ENCODE data around the gene CLDN7.

CLDN7 gene

GRCh38 chr17:7262192-7262934 is at the start of gene CLDN7:
TSS of gene CLDN7 (minus strand) at chr17:7262478. CDS start at chr17:7262043, 435 bp downstream.
- DNase-seq = peak; percentile 80

- no peak for DNase-seq
Measured at GRCh38 chr17:7311110-7311705, 48.9 kb upstream of the CLDN7 start.

GRCh38 chr17:7309628-7310027 is 47.4 kb upstream of the CLDN7 start:
- no peak for DNase-seq

- peak; percentile 68 for DNase-seq
Measured at GRCh38 chr17:7308625-7309433, 46.6 kb upstream of the CLDN7 start.

GRCh38 chr17:7307686-7308624 is 45.7 kb upstream of the CLDN7 start:
- DNase-seq = no peak

- peak; percentile 97 for DNase-seq
Measured at GRCh38 chr17:7306911-7307685, 44.8 kb upstream of the CLDN7 start, which contains the start of gene EIF5A. TSS of gene EIF5A (plus strand) at chr17:7307628. CDS start at chr17:7309636, 2,008 bp downstream.

GRCh38 chr17:7304179-7304578 is 41.9 kb upstream of the CLDN7 start:
- no peak for DNase-seq

- DNase-seq = peak; percentile 39
Measured at GRCh38 chr17:7296189-7296861, 34.0 kb upstream of the CLDN7 start.

GRCh38 chr17:7295230-7296180 is 33.2 kb upstream of the CLDN7 start:
- no peak for DNase-seq

- DNase-seq = peak; percentile 55
Measured at GRCh38 chr17:7294614-7295153, 32.4 kb upstream of the CLDN7 start, which contains the start of gene YBX2. TSS of gene YBX2 (minus strand) at chr17:7294639. CDS start at chr17:7294500, 139 bp downstream.

GRCh38 chr17:7293816-7294613 is 31.7 kb upstream of the CLDN7 start:
- DNase-seq = no peak

- DNase-seq = no peak
Measured at GRCh38 chr17:7293159-7293558, 30.9 kb upstream of the CLDN7 start.

GRCh38 chr17:7292729-7293128 is 30.5 kb upstream of the CLDN7 start:
- DNase-seq = no peak

GRCh38 chr17:7292194-7292593 is 29.9 kb upstream of the CLDN7 start:
- DNase-seq = no peak

- DNase-seq = no peak
Measured at GRCh38 chr17:7290685-7291084, 28.4 kb upstream of the CLDN7 start.

GRCh38 chr17:7290166-7290565 is 27.9 kb upstream of the CLDN7 start:
- no peak for DNase-seq

- no peak for DNase-seq
Measured at GRCh38 chr17:7289256-7290032, 27.2 kb upstream of the CLDN7 start.

- no peak for DNase-seq
Measured at GRCh38 chr17:7285679-7286078, 23.4 kb upstream of the CLDN7 start.

All from NCI-H2029 (cell line).